Renal cortex interstitium (tissue), 15 donors: ENCODE data around the gene ZNF343. TPM values are rescaled to one million over a fixed set of nuclear protein-coding genes. Genes with fewer than 3 reads are reported as not detected.
"Not testable (repeated sequence)": the region's sequence is repeated elsewhere in the genome, so short reads cannot be mapped to it uniquely, and the experiment has no call there.

Source experiments
- DNase-seq, 11 donors: peaks; one replicate each; pipeline ENCODE4 v3.0.0-alpha.2; 2013; ENCODE audit warnings: low read depth in 9 of 11, low spot score in 4 of 11; ENCODE audit errors: extremely low read depth in 1 of 11
- long read RNA-seq, 16 experiments: transcript quantifications; one replicate each; lab custom pipeline, GENCODE V29; 2026
- polyA plus RNA-seq, 3 donors: library from polyadenylated mRNA; unstranded; fragments of 120-200 nt; gene quantifications; one replicate each; pipeline ENCODE4 v1.2.1, GENCODE V29; 2013; ENCODE audit not compliant: insufficient read length in 3 of 3

The ZNF343 gene
- 10 to 100 TPM; 14.0 to 17.5 (median 16.0) TPM for polyA plus RNA-seq
- long read RNA-seq, donor 1: 0 reads
- long read RNA-seq, donor 2, partial matches to known transcripts: 0 of 1 reads
- long read RNA-seq, donor 2, other reads (novel, unspliced or antisense): 0 of 1 reads
- long read RNA-seq, donor 3, partial matches to known transcripts: 0 of 1 reads
- long read RNA-seq, donor 3, other reads (novel, unspliced or antisense): 0 of 1 reads
- long read RNA-seq, donor 4, partial matches to known transcripts: 0 of 1 reads
- long read RNA-seq, donor 4, other reads (novel, unspliced or antisense): 0 of 1 reads
- long read RNA-seq, donor 5, transcript ZNF343-201 (6 exons, 3,632 nt): major isoform, 6 of 6 reads
- long read RNA-seq, donor 5, partial matches to known transcripts: 0 of 6 reads
- long read RNA-seq, donor 5, other reads (novel, unspliced or antisense): 0 of 6 reads
- long read RNA-seq, donor 6: 0 reads
- long read RNA-seq, donor 7: 0 reads
- long read RNA-seq, donor 8, partial matches to known transcripts: 0 of 2 reads
- long read RNA-seq, donor 8, other reads (novel, unspliced or antisense): 0 of 2 reads
- long read RNA-seq, donor 9: 0 reads
- long read RNA-seq, donor 10, partial matches to known transcripts: 0 of 2 reads
- long read RNA-seq, donor 10, other reads (novel, unspliced or antisense): 0 of 2 reads
- long read RNA-seq, donor 11: 0 reads
- long read RNA-seq, donor 12: 0 reads
- long read RNA-seq, donor 13, partial matches to known transcripts: 0 of 1 reads
- long read RNA-seq, donor 13, other reads (novel, unspliced or antisense): 0 of 1 reads
- long read RNA-seq, donor 14, partial matches to known transcripts: 0 of 1 reads
- long read RNA-seq, donor 14, other reads (novel, unspliced or antisense): 0 of 1 reads
- long read RNA-seq, donor 15: 0 reads
- long read RNA-seq, donor 16, partial matches to known transcripts: 0 of 2 reads
- long read RNA-seq, donor 16, other reads (novel, unspliced or antisense): 0 of 2 reads

- DNase-seq: peak in 10 of 11 donors; percentile 72 to 89 (median 80)
Observed at GRCh38 chr20:2508631-2509467, at the start of gene ZNF343. TSS of gene ZNF343 (minus strand) at chr20:2508915. CDS start at chr20:2493895, 15,020 bp downstream.

GRCh38 chr20:2557873-2558580, 49.3 kb upstream of the ZNF343 start:
- no peak for DNase-seq

- DNase-seq: no peak
Observed at GRCh38 chr20:2545594-2545993, 36.9 kb upstream of the ZNF343 start.

- no peak for DNase-seq
Observed at GRCh38 chr20:2544211-2544610, 35.5 kb upstream of the ZNF343 start.

GRCh38 chr20:2542361-2542760, 33.6 kb upstream of the ZNF343 start:
- DNase-seq: no peak

GRCh38 chr20:2541940-2542339, 33.2 kb upstream of the ZNF343 start:
- DNase-seq: no peak

- DNase-seq: no peak
Observed at GRCh38 chr20:2538931-2539720, 30.4 kb upstream of the ZNF343 start.

GRCh38 chr20:2538356-2538755, 29.6 kb upstream of the ZNF343 start:
- DNase-seq: no peak

GRCh38 chr20:2537101-2537500, 28.4 kb upstream of the ZNF343 start:
- no peak for DNase-seq

GRCh38 chr20:2536560-2536986, 27.9 kb upstream of the ZNF343 start, which contains the start of gene TMC2:
TSS of gene TMC2 (plus strand) at chr20:2536573. CDS start at chr20:2536622, 49 bp downstream.
- DNase-seq: no peak

GRCh38 chr20:2535711-2536559, 27.2 kb upstream of the ZNF343 start:
- DNase-seq: no peak

GRCh38 chr20:2533118-2533517, 24.4 kb upstream of the ZNF343 start:
- no peak for DNase-seq

GRCh38 chr20:2528671-2529271, 20.1 kb upstream of the ZNF343 start:
- DNase-seq: no peak

- no peak for DNase-seq
Observed at GRCh38 chr20:2527762-2528161, 19.0 kb upstream of the ZNF343 start.

- not testable (repeated sequence) for DNase-seq
Observed at GRCh38 chr20:2526218-2526583, 17.5 kb upstream of the ZNF343 start.
